Right lobe of liver (tissue), 4 donors: ENCODE results near the gene MAN2B2.

Source experiments
- CTCF ChIP-seq, 4 donors: fragments of 200-600 bp in 3 of 4; fragments of 450-650 bp in 1 of 4; IDR thresholded peaks; one replicate each; pipeline versions ENCODE4 v1.5.1 to v1.8.0; 2016 to 2022; ENCODE audit warnings: antibody characterized with exemption in 4 of 4, mild to moderate bottlenecking in 2 of 4
- POLR2A ChIP-seq: fragments of 450-650 bp; IDR thresholded peaks from one replicate; pipeline ENCODE4 v1.6.1; 2017; ENCODE audit warnings: antibody characterized with exemption, mild to moderate bottlenecking
- donor health status: DM: no; HTN: no; CAD: no.
- donor health status: DM: no; HTN: no; CAD: no.
- donor health status: DM: no; HTN: yes; CAD: no.

GRCh38 chr4:6605114-6605513 is 30.1 kb downstream of the MAN2B2 start:
- no peak for TF ChIP-seq CTCF (IDR thresholded peaks at IDR 0.05)
- no peak for TF ChIP-seq POLR2A
